GM12891 (cell line): ENCODE measurements around the gene XPOT.

Experiments used
- DNase-seq: peaks from one replicate; pipeline ENCODE4 v3.0.0; 2011; ENCODE audit warnings: low spot score; ENCODE audit not compliant: insufficient read length
- FAIRE-seq: peaks from 2 replicates; lab custom pipeline; 2011; peaks lifted over from hg19 to GRCh38; lab: Jason Lieb, UNC
- PAX5 ChIP-seq: IDR thresholded peaks from 2 replicates; pipeline ENCODE4 v1.6.1; 2011; ENCODE audit warnings: low read length, moderate library complexity, mild to moderate bottlenecking; ENCODE audit not compliant: insufficient read depth, severe bottlenecking
- POLR2A ChIP-seq: IDR thresholded peaks from 2 replicates; pipeline ENCODE4 v1.6.1; 2011; ENCODE audit warnings: low read depth, low read length, control low read depth
- POLR2AphosphoS5 ChIP-seq: IDR thresholded peaks from 2 replicates; pipeline ENCODE4 v1.6.1; 2011; ENCODE audit warnings: low read depth, low read length, control low read depth
- POU2F2 ChIP-seq: IDR thresholded peaks from 2 replicates; pipeline ENCODE4 v1.6.1; 2011; ENCODE audit warnings: low read depth, mild to moderate bottlenecking, control low read depth, low read length, moderate library complexity
- SPI1 ChIP-seq: IDR thresholded peaks from 2 replicates; pipeline ENCODE4 v1.6.1; 2011; ENCODE audit warnings: low read depth, low read length, control low read depth
- TAF1 ChIP-seq: IDR thresholded peaks from 2 replicates; pipeline ENCODE4 v1.6.1; 2011; ENCODE audit warnings: low read depth, low read length, control low read depth

The XPOT gene

DNA sequence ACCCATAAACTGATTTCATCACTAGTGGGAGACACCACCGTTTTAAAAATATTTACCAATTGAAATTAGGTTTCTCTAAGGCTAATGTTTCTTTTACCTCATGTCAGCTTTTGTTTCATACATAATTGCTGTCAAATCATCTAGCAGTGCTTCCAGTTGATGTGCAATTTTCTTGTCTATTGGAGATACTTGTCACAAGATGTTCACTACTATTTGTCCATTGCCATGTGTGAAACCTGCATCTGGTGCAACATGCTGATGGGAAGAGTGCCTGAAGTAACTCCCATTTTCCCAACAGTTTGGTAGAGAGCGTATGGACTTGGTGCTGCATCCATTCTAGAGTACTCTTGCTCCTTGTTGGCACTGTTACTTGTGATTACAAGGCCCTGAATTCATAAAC, 9.7 kb downstream of the XPOT start:
- no peak for DNase-seq
- TF ChIP-seq TAF1 (no peak), POLR2AphosphoS5 (no peak), PAX5 (no peak), SPI1 (no peak), POU2F2 (no peak), POLR2A (no peak)

DNA sequence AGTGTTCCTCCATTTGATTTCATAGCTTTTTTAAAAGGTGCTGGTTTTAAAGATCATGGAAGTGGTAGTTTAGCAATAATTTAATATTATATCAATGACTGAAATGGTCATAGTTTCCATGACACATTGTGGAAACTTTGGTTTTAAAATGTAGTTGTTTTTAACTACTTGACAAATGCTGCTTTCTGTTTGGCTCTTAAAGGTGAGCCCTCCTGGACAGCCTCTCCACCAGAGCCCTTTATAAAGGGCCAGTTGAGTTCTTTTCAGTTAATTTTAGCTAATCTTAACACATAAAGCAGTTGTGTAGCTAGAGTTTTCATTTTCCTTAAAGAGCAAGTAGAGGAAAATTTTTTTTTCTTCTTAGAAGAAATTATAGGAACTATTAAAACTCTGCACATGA, 14.0 kb downstream of the XPOT start:
- TF ChIP-seq POLR2A (no peak), POU2F2 (no peak), POLR2AphosphoS5 (no peak), TAF1 (no peak), PAX5 (no peak), SPI1 (no peak)
- DNase-seq (no peak), FAIRE-seq (no peak)

More for the DNA sequence above, 9.7 kb downstream of the XPOT start:
- no peak for FAIRE-seq

DNA sequence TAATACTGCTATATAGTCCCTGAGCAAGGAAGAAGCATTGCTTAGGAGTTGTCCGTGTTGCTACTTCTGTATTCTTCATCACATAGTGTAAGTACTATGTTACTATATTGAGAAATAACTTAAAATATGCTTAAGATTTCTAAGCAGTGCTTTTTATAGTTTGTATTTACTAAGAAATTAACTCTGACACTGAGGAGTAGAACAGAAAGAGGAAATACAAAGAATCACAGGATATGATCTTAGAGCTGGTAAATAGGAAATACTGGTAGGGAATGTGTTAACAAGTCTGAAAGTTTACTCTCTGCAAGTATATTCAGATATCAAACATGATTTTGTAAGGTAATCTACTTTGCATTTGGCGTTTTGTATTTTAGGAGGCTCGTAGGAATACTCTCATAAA, 15.5 kb downstream of the XPOT start:
- FAIRE-seq, result no peak
- TF ChIP-seq POLR2A (no peak), TAF1 (no peak), SPI1 (no peak), POU2F2 (no peak), PAX5 (no peak), POLR2AphosphoS5 (no peak)
- no peak for DNase-seq

DNA sequence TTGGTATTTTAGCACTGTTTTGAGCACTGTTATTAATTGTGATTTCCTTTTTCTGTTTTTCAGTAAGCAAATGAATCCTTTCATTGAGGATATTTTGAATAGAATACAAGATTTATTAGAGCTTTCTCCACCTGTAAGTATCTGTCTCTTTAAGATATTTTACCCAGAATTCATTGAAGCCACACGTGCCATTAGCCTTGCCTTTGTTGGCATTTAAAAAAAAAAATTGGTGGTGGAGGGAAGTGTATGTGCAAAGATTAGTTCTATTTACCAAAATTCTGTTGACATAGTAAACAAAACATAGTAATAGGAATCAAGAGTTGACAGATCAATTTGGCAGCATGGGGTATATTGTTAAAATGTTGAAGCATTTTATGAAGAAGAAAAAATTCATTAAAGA, 23.8 kb downstream of the XPOT start:
- DNase-seq (no peak), FAIRE-seq (no peak)
- TF ChIP-seq PAX5 (no peak), POU2F2 (no peak), SPI1 (no peak), TAF1 (no peak), POLR2AphosphoS5 (no peak), POLR2A (no peak)

DNA sequence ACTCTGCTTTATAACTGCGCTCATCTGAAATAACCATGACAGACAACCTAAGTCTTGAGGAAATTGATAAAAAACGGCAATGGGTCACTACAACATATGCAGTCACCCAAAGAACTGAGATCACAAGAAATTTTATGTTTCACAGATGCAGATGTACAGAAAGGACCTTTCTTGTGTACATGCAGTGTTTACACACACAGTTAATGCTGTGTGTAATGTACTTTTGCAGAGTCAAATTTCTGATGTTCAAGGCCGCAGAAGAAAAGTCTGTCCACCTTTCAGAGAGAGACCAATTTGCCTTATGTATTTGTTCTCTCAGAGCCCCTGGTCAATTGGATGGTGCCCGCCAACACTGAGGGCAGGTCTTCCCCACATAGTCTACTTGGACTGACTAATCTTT, 24.8 kb downstream of the XPOT start:
- no peak for TF ChIP-seq SPI1
- TF ChIP-seq TAF1, result no peak
- TF ChIP-seq POLR2A, result no peak
- no peak for TF ChIP-seq POLR2AphosphoS5
- TF ChIP-seq PAX5, result no peak
- TF ChIP-seq POU2F2, result no peak
- DNase-seq, result no peak
- FAIRE-seq, result no peak

DNA sequence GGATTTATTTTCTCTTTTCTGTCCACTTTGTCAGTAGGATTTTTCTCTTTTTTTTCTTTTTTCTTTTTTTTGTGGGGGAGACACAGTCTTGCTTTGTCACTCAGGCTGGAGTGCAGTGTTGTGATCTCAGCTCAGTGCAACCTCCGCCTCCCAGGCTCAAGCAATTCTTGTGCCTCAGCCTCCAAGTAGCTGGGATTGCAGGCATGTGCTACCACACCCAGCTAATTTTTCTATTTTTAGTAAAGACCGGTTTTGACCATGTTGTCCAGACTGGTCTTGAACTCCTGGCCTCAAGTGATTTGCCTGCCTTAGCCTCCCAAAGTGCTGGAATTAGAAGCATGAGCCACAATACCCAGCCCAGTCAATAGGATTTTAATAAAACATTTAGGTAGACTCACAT, 26.7 kb downstream of the XPOT start:
- DNase-seq (no peak), FAIRE-seq (no peak)
- TF ChIP-seq TAF1 (no peak), SPI1 (no peak), PAX5 (no peak), POLR2AphosphoS5 (no peak), POLR2A (no peak), POU2F2 (no peak)

DNA sequence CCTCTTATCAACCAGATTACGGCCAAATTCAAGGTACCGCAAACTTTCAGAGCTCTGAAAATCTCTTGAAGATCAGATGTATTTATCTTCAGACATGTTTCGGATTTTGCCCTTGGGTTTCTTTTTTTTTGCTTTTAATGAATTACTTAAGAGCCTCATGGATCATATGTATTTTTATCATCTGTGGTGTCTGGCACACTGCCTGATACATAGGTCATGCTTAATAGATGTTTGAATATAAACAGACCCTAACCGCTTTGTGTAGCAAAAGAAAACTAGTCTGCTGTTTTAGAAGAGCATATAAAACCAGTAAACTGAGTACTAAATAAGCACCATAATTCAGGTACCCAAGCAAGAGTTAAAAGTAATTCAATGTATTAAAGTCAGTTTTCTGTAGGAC, 27.6 kb downstream of the XPOT start:
- TF ChIP-seq PAX5 (no peak), POU2F2 (no peak), SPI1 (no peak), POLR2A (no peak), POLR2AphosphoS5 (no peak), TAF1 (no peak)
- DNase-seq (no peak), FAIRE-seq (no peak)

DNA sequence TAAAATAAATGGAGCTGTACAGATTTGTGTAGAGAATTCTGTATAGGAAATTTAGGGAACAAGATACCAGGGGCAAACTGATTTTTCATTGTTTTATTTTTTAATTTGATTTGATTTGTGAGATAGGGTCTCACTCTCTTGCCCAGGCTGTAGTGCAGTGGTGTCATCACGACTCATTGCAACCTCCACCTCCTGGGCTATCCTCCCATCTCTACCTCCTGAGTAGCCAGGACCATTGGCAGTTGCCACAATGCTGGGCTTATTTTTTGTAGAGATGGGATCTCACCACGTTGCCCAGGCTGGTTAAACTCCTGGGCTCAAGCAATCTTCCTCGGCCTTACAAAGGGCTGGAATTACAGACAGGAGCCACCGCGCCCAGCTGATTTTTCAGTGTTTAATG, 29.7 kb downstream of the XPOT start:
- TF ChIP-seq TAF1 (no peak), SPI1 (no peak), PAX5 (no peak)
- FAIRE-seq (no peak), DNase-seq (no peak)

DNA sequence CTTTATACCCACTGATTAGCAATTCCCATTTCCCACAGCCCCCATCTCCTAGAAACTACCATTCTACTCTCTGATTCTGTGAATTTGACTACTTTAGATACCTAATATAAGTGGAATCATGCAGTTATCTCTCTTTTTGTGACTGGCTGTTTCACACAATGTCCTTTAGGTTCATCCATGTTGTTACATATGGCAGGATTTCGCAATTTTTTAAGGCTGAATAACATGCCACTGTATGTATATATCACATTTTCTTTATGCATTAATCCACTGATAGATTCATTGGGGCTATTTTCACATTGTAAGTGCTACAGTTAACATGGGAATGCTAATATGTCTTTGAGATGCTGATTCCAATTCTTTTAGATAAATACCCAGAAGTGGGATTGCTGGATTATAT, 35.9 kb downstream of the XPOT start:
- peak; percentile 16 for FAIRE-seq
- TF ChIP-seq TAF1, result no peak
- no peak for DNase-seq

DNA sequence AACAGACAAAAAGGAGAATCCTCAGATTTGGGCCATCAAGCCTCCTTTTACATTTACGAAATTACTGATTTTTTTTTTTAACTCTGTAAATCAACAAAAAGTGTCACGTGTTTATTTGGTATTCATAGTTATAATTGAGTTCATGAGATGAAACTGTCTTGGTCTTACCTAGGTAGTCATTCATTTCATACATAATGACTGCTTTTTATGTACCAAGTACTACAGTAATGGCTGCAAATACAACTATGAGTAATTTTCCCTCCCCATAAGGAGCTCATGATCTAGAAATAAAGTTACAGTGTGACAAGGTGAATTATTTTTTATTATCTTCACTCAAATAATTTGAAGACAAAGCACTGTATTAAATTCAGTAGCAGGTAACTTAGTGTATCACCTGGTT, 41.3 kb downstream of the XPOT start:
- FAIRE-seq, result no peak
- DNase-seq, result no peak
- TF ChIP-seq POU2F2 (no peak), TAF1 (no peak), SPI1 (no peak), POLR2A (no peak), POLR2AphosphoS5 (no peak), PAX5 (no peak)

DNA sequence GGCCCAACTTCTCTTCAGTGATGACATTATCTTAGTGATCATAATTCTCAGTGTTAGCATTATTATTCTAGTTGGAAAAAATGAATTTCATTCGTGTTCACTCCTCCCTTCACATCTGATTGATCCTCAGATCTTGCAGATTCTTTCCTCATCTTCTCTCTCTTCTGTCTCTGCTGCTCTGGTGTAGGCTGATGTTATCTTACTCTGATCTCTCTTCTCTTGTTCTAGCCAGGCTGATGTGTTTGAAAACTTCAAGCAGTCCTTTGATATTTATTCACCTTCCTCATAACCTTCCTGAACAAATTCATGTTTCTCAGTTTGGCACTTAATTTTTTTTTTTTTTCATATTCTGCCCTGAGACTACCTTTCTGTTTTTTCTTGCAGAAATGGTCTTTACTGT, 42.1 kb downstream of the XPOT start:
- no peak for FAIRE-seq

More for the DNA sequence above, 42.1 kb downstream of the XPOT start:
- TF ChIP-seq TAF1 (no peak), POU2F2 (no peak), POLR2A (no peak), SPI1 (no peak), POLR2AphosphoS5 (no peak), PAX5 (no peak)
- no peak for DNase-seq
